Upper lobe of right lung (tissue), 1 donor: ENCODE data around the gene PROX2. TPM values are rescaled to one million over a fixed set of nuclear protein-coding genes. Genes with fewer than 3 reads are reported as not detected.

Source experiments
- ATAC-seq: fragments of 200-7000 bp; cut with Tn5 transposase; one replicate; pipeline ENCODE4 v1.9.1; 2020; ENCODE audit warnings: mild to moderate bottlenecking, moderate library complexity
- DNase-seq: peaks from one replicate; pipeline ENCODE4 v3.0.0-alpha.2; 2020
- H3K27ac ChIP-seq: fragments of 200-600 bp; one replicate; pipeline ENCODE4 v1.8.0; 2022
- H3K27me3 ChIP-seq: fragments of 200-600 bp; one replicate; pipeline ENCODE4 v1.8.0; 2022; ENCODE audit warnings: mild to moderate bottlenecking
- H3K36me3 ChIP-seq: fragments of 200-600 bp; one replicate; pipeline ENCODE4 v1.8.0; 2022
- H3K4me1 ChIP-seq: fragments of 200-600 bp; one replicate; pipeline ENCODE4 v1.8.0; 2022
- H3K4me3 ChIP-seq: fragments of 200-600 bp; one replicate; pipeline ENCODE4 v1.8.0; 2022; ENCODE audit warnings: mild to moderate bottlenecking
- H3K9me3 ChIP-seq: fragments of 200-600 bp; one replicate; pipeline ENCODE4 v1.8.0; 2022
- CTCF ChIP-seq: fragments of 200-600 bp; IDR thresholded peaks from one replicate; pipeline ENCODE4 v1.8.0; 2022; ENCODE audit warnings: antibody characterized with exemption
- intact Hi-C: fragments of 100-400 bp; cut with DNase I; formaldehyde crosslinking; loops from one replicate; pipeline ENCODE4 v1.11.0; 2022
- total RNA-seq: library from RNA; stranded (reverse); fragmentation: NEBNext Ultra II Directional; extraction: Animal tissue kit (Norgen Biotek cat#: 25700); gene quantifications from one replicate; pipeline ENCODE4 v1.2.1, GENCODE V29; 2021
- donor health status: DM: no; HTN: yes; CAD: no; lungs with severe emphysema.

PROX2 gene
- total RNA-seq, 1 donor from 2014 or later, result not detected

- Histone ChIP-seq H3K27ac (no peak overlapping the region), H3K27me3 (no peaks in the 10 kb centered on the region), H3K36me3 (peaks cover 40% of the 10 kb centered on the region), H3K9me3 (no peaks in the 10 kb centered on the region), H3K4me3 (no peak overlapping the region), H3K4me1 (no peaks in the 10 kb centered on the region)
- DNase-seq (no peak), ATAC-seq (no peak)
- no peak for TF ChIP-seq CTCF
- intact Hi-C loops, result no loop called here
Observed at GRCh38 chr14:74826574-74826973, 49.4 kb downstream of the PROX2 start.

Other genes starting within 250 kb of the PROX2 start
- gene AREL1, start 163.1 kb downstream of the PROX2 start, total RNA-seq, result 36.8 TPM
- 40.7 TPM for gene FCF1, start 163.0 kb downstream of the PROX2 start, total RNA-seq
- 53.0 TPM for gene YLPM1, start 112.8 kb downstream of the PROX2 start, total RNA-seq
- 90.1 TPM for gene DLST, start 5.8 kb upstream of the PROX2 start, total RNA-seq
- 5.1 TPM for gene RPS6KL1, start 47.1 kb upstream of the PROX2 start, total RNA-seq
- gene PGF, start 79.5 kb upstream of the PROX2 start, total RNA-seq, result 4.7 TPM
- gene EIF2B2, start 126.8 kb upstream of the PROX2 start, total RNA-seq, result 34.8 TPM
- gene MLH3, start 175.3 kb upstream of the PROX2 start, total RNA-seq, result 33.4 TPM
- gene ACYP1, start 187.9 kb upstream of the PROX2 start, total RNA-seq, result 15.3 TPM
- 4.5 TPM for gene ZC2HC1C, start 193.5 kb upstream of the PROX2 start, total RNA-seq